Prostate gland (tissue), 2 donors: Measurements from ENCODE around the gene NINJ2.

Source experiments
- CTCF ChIP-seq, 4 experiments: fragments of 200-600 bp in 2 of 4; fragments of 450-650 bp in 2 of 4; sonication (generic) in 2 of 4; IDR thresholded peaks; 1 replicate in 3 of 4; 2 replicates in 1 of 4; pipeline ENCODE4 v1.5.1; 2016 to 2019; ENCODE audit warnings: antibody characterized with exemption in 4 of 4, mild to moderate bottlenecking in 2 of 4, moderate library complexity in 2 of 4
- POLR2AphosphoS5 ChIP-seq: sonication (generic); formaldehyde crosslinking; IDR thresholded peaks from one replicate; pipeline ENCODE4 v1.6.1; 2017; ENCODE audit warnings: antibody characterized with exemption

- TF ChIP-seq POLR2AphosphoS5 (no peak), CTCF (IDR thresholded peaks at IDR 0.05) (no peak)
These were observed 51.5 kb downstream of the NINJ2 start for GRCh38 chr12:611721-612120.
